Adrenal gland (tissue), 12 donors: ENCODE measurements around the gene SLC6A3. TPM values are rescaled to one million over a fixed set of nuclear protein-coding genes. Genes with fewer than 3 reads are reported as not detected.

ENCODE experiments used
- DNase-seq, 7 donors: peaks; one replicate each; pipeline ENCODE4 v3.0.0-alpha.2; 2019 to 2020
- H3K27ac ChIP-seq, 5 donors: fragments of 200-600 bp; sonication (generic) in 4 of 5; 1 replicate in 3 of 5; 2 replicates in 2 of 5; pipeline versions ENCODE4 v1.5.1 to v1.8.0; 2016 to 2020; ENCODE audit warnings: mild to moderate bottlenecking in 1 of 5
- H3K27me3 ChIP-seq: fragments of 200-600 bp; 2 replicates; pipeline ENCODE4 v1.8.0; 2021
- H3K36me3 ChIP-seq, 2 donors: fragments of 200-600 bp; replicated peaks in 1 of 2; 1 replicate in 1 of 2; 2 replicates in 1 of 2; pipeline versions ENCODE4 v1.5.1 to v1.8.0; 2018 to 2022
- H3K4me1 ChIP-seq, 2 donors: fragments of 200-600 bp; replicated peaks in 1 of 2; 1 replicate in 1 of 2; 2 replicates in 1 of 2; pipeline versions ENCODE4 v1.5.1 to v1.8.0; 2018 to 2021
- H3K4me3 ChIP-seq, 4 donors: fragments of 200-600 bp; sonication (generic) in 3 of 4; one replicate each; pipeline ENCODE4 v1.5.1; 2016 to 2018
- H3K9me3 ChIP-seq, 3 donors: fragments of 200-600 bp; sonication (generic) in 1 of 3; replicated peaks in 1 of 3; 1 replicate in 2 of 3; 2 replicates in 1 of 3; pipeline versions ENCODE4 v1.5.1 to v1.8.0; 2016 to 2021
- CTCF ChIP-seq, 6 experiments: fragments of 450-650 bp in 4 of 6; fragments of 200-600 bp in 2 of 6; sonication (generic) in 1 of 6; IDR thresholded peaks; 1 replicate in 5 of 6; 2 replicates in 1 of 6; pipeline versions ENCODE4 v1.5.1 to v1.8.0; 2016 to 2021; ENCODE audit warnings: antibody characterized with exemption in 6 of 6, mild to moderate bottlenecking in 2 of 6, moderate library complexity in 1 of 6
- POLR2A ChIP-seq, 2 donors: fragments of 450-650 bp; IDR thresholded peaks; one replicate each; pipeline ENCODE4 v1.6.1; 2017; ENCODE audit warnings: antibody characterized with exemption in 2 of 2, mild to moderate bottlenecking in 2 of 2, moderate library complexity in 1 of 2
- WGBS, 4 donors: extraction: QIAGEN DNeasy Blood & Tissue Kit in 2 of 4; methylation state at CpG; one replicate each; pipeline versions ENCODE4 v1.1.5 to v1.1.7; 2013 to 2017; 5-methylcytosine and 5-hydroxymethylcytosine counted together
- intact Hi-C, 2 donors: fragments of 100-400 bp; cut with DNase I; formaldehyde crosslinking; loops; one replicate each; pipeline versions ENCODE4 v1.14.1 to v1.15.0; 2022 to 2023
- polyA plus RNA-seq, 3 donors: library from polyadenylated mRNA; stranded (reverse); fragments of 200-250 nt in 2 of 3; fragments of 350-450 nt in 1 of 3; fragmentation: Illumina TruSeq in 1 of 3; extraction: RNeasy Lipid Tissue Mini Kit (QIAGEN cat#74804) in 1 of 3; gene quantifications; one replicate each; pipeline ENCODE4 v1.2.3, GENCODE V29; 2013 to 2014
- total RNA-seq, 9 donors: library from RNA; depleted of rRNA in 4 of 9; stranded (reverse); fragments of >200 nt in 4 of 9; fragments of 120-200 nt in 1 of 9; fragmentation: NEBNext Ultra II Directional in 1 of 9; extraction: Animal tissue kit (Norgen Biotek cat#: 25700) in 1 of 9; gene quantifications; one replicate each; pipeline versions ENCODE4 v1.1.0 to v1.2.4, GENCODE V29; 2013 to 2023
- donor health status: healthy with polysubstance abuse.
- donor health status: Bipolar disorder and iron deficiency.
- donor health status: DM: yes; HTN: yes; CAD: no.
- donor health status: DM: no; HTN: no; CAD: no.
- donor health status: DM: no; HTN: no; CAD: no.
- donor health status: DM: yes; HTN: yes; CAD: no.

Gene SLC6A3
- total and polyA plus RNA-seq, 12 donors = 0.10 TPM; not detected in 11

- WGBS, 4 donors = 66 to 80% (median 75%) methylated on average over 9 to 17 of the region's 17 CpGs
- no peak overlapping the region for H3K27ac ChIP-seq
- H3K36me3 ChIP-seq = no peaks in the 10 kb centered on the region
- no peak for TF ChIP-seq POLR2A (IDR thresholded peaks at IDR 0.05)
- TF ChIP-seq CTCF (IDR thresholded peaks at IDR 0.05) = no peak
- peaks cover 2% of the 10 kb centered on the region for H3K27me3 ChIP-seq
- no peak for DNase-seq
- no peaks in the 10 kb centered on the region for H3K9me3 ChIP-seq
- intact Hi-C loops = loop anchor here in 1 of 2 donors (5.0 kb wide), 1 partner anchor 259 kb away; no protein-coding TSS in a partner anchor
- peaks cover 6 to 11% of the 10 kb centered on the region in 2 donors for H3K4me1 ChIP-seq
- no peak overlapping the region for H3K4me3 ChIP-seq
Observed at GRCh38 chr5:1383344-1383743, 61.9 kb downstream of the SLC6A3 start.

- H3K4me3 ChIP-seq = no peak overlapping the region
- H3K9me3 ChIP-seq = no peaks in the 10 kb centered on the region
- intact Hi-C loops = loop anchor here in 1 of 2 donors (5.0 kb wide), 1 partner anchor 260 kb away; no protein-coding TSS in a partner anchor
- peaks cover 6 to 11% of the 10 kb centered on the region in 2 donors for H3K4me1 ChIP-seq
- no peak overlapping the region for H3K27ac ChIP-seq
- 72 to 87% (median 82%) methylated on average over 13 to 18 of the region's 18 CpGs for WGBS, 4 donors
- no peak for TF ChIP-seq POLR2A (IDR thresholded peaks at IDR 0.05)
- TF ChIP-seq CTCF (IDR thresholded peaks at IDR 0.05) = no peak
- H3K27me3 ChIP-seq = peaks cover 2% of the 10 kb centered on the region
- H3K36me3 ChIP-seq = no peaks in the 10 kb centered on the region
- no peak for DNase-seq
Observed at GRCh38 chr5:1382248-1382700, 63.0 kb downstream of the SLC6A3 start.

- no peak overlapping the region for H3K27ac ChIP-seq
- 81 to 86% (median 84%) methylated on average over 25 of the region's 25 CpGs for WGBS, 4 donors
- H3K4me1 ChIP-seq = peaks cover 3 to 11% of the 10 kb centered on the region in 2 donors
- DNase-seq = no peak
- no peak overlapping the region for H3K4me3 ChIP-seq
- intact Hi-C loops = loop anchor here in 1 of 2 donors (5.0 kb wide), 1 partner anchor 261 kb away; no protein-coding TSS in a partner anchor
- TF ChIP-seq POLR2A (IDR thresholded peaks at IDR 0.05) (no peak), CTCF (IDR thresholded peaks at IDR 0.05) (no peak)
- H3K9me3 ChIP-seq = no peaks in the 10 kb centered on the region
- H3K36me3 ChIP-seq = no peaks in the 10 kb centered on the region
- H3K27me3 ChIP-seq = peaks cover 2% of the 10 kb centered on the region
Observed at GRCh38 chr5:1381370-1382247, 63.6 kb downstream of the SLC6A3 start.

GRCh38 chr5:1380910-1381309, 64.3 kb downstream of the SLC6A3 start:
- Histone ChIP-seq H3K27me3 (peaks cover 2% of the 10 kb centered on the region), H3K27ac (no peak overlapping the region), H3K36me3 (no peaks in the 10 kb centered on the region), H3K4me1 (peaks cover 0 to 11% of the 10 kb centered on the region in 2 donors), H3K4me3 (no peak overlapping the region), H3K9me3 (no peaks in the 10 kb centered on the region)
- WGBS, 4 donors = 74 to 85% (median 82%) methylated on average over 5 to 12 of the region's 12 CpGs
- DNase-seq = no peak
- TF ChIP-seq CTCF (IDR thresholded peaks at IDR 0.05) (no peak), POLR2A (IDR thresholded peaks at IDR 0.05) (no peak)
- intact Hi-C loops = loop anchor here in 1 of 2 donors (5.0 kb wide), 1 partner anchor 261 kb away; no protein-coding TSS in a partner anchor
